CD4-positive, alpha-beta T cell treated with Interferon alpha-2 for 1 hour (primary cell): Measurements from ENCODE around the gene VAV2.

Source experiments
- DNase-seq, 2 donors: peaks; one replicate each; pipeline ENCODE4 v3.0.0-alpha.2; 2020 to 2022

Gene VAV2

DNA sequence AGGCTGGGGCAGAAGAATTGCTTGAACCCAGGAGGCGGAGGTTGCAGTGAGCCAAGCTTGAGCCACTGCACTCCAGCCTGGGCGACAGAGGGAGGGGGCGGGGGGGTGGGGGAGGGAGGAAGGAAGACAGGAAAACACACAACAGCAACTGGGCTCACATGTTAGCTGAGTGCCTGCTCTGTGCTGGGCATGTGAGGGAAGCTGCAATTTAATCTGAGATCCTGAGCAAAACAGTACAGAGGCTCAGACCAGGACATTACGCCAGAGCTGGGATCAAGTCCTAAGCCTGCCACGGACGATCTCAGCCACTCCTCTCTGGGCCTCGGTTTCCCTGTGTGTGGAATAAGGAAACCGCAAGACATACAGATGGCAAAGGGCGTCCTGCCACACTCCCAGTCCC is 119.1 kb downstream of the VAV2 start:
- no peak for DNase-seq

DNA sequence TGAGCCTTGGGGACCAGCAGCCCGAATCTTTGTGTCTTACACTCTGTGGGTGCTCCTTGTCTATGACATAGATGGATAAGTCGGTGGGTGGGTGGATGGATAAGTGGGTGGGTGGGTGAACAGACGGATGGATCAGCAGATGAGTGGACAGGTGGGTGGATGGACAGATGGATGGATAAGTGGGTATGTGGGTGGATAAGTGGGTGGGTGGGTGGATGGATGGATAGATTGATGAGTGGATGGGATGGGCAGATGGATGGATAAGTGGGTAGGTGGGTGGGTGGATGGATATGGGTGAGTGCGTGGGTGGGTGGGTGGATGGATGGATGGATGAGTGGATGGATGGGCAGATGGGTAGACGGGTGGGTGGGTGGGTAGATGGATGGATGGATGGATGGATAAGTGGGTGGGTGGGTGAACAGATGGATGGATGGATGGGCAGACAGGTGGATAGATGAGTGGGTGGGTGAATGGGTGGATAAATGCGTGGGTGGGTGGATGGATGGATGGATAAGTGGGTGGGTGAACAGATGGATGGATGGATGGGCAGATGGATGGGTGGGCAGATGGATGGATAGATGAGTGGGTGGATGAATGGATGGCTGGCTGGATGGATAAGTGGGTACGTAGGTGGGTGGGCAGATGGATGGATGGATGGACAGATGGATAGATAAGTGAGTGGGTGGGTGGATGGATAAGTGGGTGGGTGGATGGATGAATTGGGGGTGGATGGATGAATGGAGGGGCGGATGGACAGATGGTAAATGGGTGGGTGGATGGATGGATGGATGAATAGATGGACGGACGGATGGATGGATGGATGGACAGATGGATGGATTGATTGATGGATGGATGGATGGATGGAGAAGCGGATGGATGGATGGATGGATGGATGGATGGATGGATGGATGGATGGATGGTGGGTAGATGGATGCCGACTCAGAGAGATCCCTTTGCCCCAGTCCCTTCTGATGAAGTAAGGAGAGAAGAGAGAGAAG is 121.2 kb downstream of the VAV2 start:
- DNase-seq = no peak

- DNase-seq = no peak
These were observed 122.3 kb downstream of the VAV2 start for GRCh38 chr9:133869674-133870405.

DNA sequence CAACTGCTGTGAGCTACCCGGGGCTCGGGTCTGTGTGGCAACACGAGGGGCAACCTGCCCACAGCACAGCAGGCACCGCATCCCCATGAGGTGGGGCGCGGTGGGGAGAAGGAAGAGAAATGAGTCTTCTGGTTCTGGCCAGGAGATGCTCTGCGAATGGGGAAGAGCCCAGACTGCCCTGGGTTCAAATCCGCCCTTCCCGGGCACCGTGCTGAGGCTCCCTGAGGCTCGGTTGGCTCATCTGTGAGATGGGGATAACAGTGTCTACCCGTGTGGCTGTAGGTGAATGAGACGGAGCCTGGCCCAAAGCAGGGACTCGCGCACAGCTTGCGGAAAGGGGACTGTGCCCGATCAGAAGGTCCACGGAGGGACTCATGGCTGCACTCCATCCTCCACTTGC is 123.9 kb downstream of the VAV2 start:
- no peak for DNase-seq

- no peak for DNase-seq
These were observed 125.2 kb downstream of the VAV2 start for GRCh38 chr9:133866946-133867345.

GRCh38 chr9:133864011-133864410 is 128.1 kb downstream of the VAV2 start:
- no peak for DNase-seq

GRCh38 chr9:133863257-133863592 is 128.9 kb downstream of the VAV2 start:
- DNase-seq = no peak

GRCh38 chr9:133862585-133863256 is 129.4 kb downstream of the VAV2 start:
- DNase-seq = peak; percentile 5 to 44

DNA sequence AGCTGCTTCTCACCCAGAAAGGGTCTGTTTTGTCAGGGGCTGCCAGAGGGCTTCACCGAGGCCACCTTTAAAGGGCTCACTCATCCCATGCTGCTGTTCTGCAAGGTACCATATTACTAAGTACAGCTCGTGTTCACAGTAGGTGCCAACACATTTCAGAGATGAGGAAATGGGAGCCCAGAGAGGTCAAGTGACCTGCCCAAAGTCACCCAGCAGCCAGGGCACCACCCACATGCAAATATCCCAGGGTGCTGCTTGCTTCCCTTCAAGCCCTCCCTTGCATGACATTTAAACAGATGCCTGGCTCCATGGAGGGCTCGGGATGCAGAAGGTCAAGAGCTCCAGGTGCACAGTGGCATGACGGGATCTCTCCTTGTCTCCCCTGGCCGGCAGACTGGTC is 130.4 kb downstream of the VAV2 start:
- DNase-seq = no peak

DNA sequence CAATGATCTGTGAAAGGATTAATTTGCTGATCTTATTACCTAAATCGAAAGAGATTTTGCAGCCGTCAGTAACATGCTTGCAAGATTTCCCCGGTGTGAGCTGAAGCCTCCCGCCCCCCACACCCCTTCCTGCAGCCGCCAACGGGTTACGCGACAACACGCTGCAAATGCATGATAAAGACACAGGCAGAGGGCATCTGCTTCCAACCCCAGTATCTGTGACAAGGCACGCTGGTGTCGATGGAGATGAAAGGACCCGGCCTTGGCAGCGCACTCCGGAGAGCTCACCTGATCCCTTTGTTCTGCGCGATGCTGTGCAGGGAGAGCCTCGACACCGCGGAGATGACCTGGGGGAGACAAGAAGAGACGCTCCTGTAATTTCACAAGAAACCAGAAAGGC is 131.0 kb downstream of the VAV2 start:
- no peak for DNase-seq

DNA sequence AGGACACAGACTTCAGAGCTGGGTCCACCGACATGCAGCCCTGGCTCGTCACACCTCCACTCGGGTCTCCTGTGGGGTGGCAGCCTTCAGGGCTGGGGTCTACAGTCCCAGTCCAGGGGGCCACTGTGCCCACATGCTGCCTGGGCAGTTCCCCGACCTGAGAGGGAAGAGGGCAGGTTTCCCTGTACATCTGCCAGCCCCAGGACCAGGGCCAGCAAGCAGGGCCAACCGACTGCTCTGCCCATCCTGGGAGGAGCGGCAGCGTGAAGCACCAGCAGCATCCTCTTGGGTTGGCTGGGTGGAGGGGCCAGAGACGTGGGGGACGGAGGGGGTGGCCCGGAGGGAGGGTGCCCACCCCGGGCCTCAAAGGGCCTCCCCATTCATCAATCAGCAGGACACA is 133.4 kb downstream of the VAV2 start:
- no peak for DNase-seq

DNA sequence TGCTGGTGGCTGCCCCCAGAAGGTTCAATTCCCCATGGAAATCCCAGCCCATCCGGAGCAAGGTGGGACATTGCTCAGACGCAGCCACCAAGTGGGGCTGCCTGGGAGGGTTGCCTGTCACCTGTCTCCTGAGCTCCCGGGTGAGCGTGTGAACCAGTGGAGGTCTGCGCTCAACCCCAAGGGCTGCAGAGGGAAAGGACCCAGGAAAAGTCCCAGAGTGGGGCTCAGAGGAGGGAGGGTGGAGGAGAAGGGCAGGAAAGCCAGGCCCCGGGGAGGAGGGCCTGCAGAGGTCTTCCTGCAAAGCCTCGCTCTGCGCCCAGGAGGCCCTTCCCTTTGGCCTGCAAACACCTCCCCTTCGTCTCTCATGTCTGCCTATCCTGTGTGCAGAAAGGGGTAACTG is 134.5 kb downstream of the VAV2 start:
- no peak for DNase-seq

GRCh38 chr9:133856798-133857197 is 135.3 kb downstream of the VAV2 start:
- no peak for DNase-seq

DNA sequence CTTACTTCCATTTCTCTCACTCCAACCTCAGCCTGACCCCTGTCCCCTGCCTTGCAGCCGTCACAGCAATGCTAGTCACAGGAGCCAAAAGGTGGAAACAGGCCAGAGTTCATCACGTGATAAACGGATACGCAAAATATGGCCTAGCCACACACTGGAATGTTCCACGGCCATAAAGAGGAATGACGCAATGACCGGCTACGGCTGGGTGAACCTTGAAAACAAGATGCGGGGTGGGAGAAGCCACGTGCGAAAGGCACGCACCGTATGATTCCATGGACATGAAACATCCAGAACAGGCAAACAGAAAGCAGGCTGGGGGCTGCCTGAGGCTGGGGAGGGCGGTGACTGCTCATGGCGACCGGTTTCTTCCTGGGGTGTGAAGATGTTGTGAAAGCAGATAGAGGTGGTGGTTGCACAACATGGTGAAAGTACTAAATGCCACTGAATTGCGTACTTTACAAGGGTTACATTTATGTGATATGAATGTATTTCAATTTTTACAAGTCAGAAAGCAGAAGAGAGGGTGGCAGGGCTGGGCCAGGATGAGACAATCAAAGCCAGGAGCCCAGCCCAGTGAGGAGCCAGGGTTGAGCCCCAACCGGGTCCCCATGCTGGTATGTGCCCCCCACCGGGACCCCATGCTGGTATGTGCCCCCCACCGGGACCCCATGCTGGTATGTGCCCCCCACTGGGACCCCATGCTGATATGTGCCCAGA is 136.2 kb downstream of the VAV2 start:
- DNase-seq = peak; percentile 21 to 76

- DNase-seq = no peak
These were observed 136.8 kb downstream of the VAV2 start for GRCh38 chr9:133855371-133855770.

DNA sequence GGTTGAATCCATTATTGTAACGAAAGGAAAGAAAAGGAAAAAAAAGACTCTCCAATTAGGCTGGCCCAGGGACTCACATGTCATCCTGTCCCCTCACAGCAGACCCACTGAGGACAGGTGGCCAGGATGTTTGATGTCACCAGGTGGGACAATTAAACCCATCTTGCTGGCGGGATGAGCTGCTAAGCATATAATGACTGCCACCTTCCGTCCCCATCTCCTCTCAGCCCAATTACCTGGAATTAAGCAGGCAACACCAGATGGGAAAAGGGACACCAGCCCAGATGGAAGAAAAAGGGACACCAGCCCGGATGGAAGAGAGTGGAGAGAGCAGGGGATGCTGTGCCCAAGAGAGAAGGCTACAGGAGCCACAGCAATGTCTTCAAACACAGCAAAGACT is 137.4 kb downstream of the VAV2 start:
- no peak for DNase-seq

- no peak for DNase-seq
These were observed 138.1 kb downstream of the VAV2 start for GRCh38 chr9:133854048-133854447.

DNA sequence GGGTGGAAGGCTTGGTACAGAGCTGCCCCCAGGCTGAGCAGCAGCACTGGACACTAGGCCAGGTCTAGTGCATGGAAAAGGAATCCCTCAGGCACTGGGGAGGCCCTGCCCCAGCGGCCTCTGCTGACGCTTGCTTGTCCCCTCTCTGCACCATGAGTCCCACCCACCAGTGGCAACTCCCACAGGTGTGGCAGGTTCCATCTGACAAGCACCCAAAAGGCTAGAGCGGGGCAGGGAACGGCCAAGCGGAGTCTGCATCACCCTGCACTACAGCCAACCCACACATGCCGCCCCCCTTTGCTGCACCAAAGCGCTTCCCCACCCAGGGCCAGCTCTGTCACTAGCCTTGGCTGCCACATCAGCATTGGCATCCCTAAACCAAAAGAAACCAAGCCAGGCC is 138.8 kb downstream of the VAV2 start:
- DNase-seq = no peak

- no peak for DNase-seq
These were observed 139.7 kb downstream of the VAV2 start for GRCh38 chr9:133852431-133852830.

DNA sequence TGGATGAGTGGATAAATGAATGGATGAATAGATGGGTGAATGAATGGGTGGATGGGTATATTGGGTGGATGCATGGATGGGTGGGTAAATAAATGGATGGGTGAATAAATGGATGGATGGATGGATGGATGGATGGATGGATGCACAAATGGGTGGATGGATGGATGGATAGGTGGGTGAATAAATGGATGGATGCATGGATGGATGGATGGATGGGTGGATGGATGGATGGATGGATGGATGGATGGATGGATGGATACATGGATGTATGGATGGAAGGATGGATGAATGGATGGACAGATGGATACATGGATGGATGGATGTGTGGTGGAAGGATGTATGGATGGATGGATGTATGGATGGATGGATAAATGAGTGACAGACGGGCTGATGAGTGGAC is 140.4 kb downstream of the VAV2 start:
- DNase-seq = no peak

- no peak for DNase-seq
These were observed 141.2 kb downstream of the VAV2 start for GRCh38 chr9:133850937-133851336.

- DNase-seq = no peak
These were observed 142.0 kb downstream of the VAV2 start for GRCh38 chr9:133850161-133850560.

GRCh38 chr9:133849110-133849670 is 142.9 kb downstream of the VAV2 start:
- no peak for DNase-seq
